ENCODE data around the gene DRD4. TPM values are rescaled to one million over a fixed set of nuclear protein-coding genes. Genes with fewer than 3 reads are reported as not detected.

Gene DRD4
- total RNA-seq, 2 donors from 2014 or later = 0.69 to 0.79 TPM

DNA sequence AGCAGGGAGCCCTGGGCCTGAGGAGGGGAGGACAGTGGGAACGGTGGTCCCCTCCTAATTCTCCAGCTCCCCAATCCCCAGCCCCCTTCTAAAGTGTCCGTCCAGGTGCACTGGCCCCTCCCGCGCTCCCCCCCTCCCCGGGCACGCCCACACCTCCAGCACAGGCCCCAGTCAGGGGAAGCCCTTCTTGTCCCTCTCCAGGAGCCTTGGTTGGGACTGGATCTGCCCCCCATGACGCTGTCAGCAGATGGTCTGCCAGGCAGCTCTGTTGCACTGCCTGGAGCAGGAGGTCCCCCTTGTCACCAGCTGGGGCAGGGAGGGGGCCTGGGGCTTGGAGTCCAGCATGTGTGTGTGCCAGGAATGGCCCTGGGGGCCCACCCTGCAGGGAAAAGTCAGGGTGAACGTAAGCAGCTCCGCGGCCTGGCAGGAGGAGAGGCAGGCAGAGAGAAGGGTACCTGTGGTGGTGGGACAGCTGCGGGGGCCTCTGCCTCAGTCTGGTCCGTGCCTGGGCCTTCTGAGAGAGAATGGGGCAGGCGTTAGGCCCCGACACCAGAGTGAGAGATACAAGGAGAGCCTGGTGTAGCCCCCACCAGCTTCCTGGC lies 22.9 kb upstream of the DRD4 start:
- Histone ChIP-seq H3K9ac (ENCODE audit: low read depth in 2 of 2, low read length in 2 of 2) (peak overlapping the region; percentile 50 to 78), H3K27me3 (no peaks in the 10 kb centered on the region), H3K4me3 (peak overlapping the region; percentile 8), H3K36me3 (peaks cover 11% of the 10 kb centered on the region), H3K9me3 (no peaks in the 10 kb centered on the region), H3K27ac (peak overlapping the region; percentile 95), H3K4me1 (peaks cover 41% of the 10 kb centered on the region)
- no peak for TF ChIP-seq CTCF (IDR thresholded peaks at IDR 0.05)
- intact Hi-C loops (cut with DNase I) = no loop called here
- no peak for DNase-seq

GRCh38 chr11:614623-615503 lies 22.2 kb upstream of the DRD4 start:
- intact Hi-C loops (cut with DNase I) = loop anchor here (5.0 kb wide), 1 partner anchor 38 kb away; the partner anchor contains the start of gene PHRF1
- Histone ChIP-seq H3K4me3 (peak overlapping the region; percentile 69), H3K9me3 (no peaks in the 10 kb centered on the region), H3K27ac (peak overlapping the region; percentile 95), H3K36me3 (peaks cover 11% of the 10 kb centered on the region), H3K9ac (ENCODE audit: low read depth in 2 of 2, low read length in 2 of 2) (peak overlapping the region; percentile 64 to 92), H3K27me3 (no peaks in the 10 kb centered on the region), H3K4me1 (peaks cover 41% of the 10 kb centered on the region)
- DNase-seq = no peak
- TF ChIP-seq CTCF (IDR thresholded peaks at IDR 0.05) = no peak

GRCh38 chr11:615504-616319 lies 21.4 kb upstream of the DRD4 start, which contains the start of gene IRF7:
TSS of gene IRF7 (minus strand) at chr11:615950. CDS start at chr11:615364, 586 bp downstream.
- Histone ChIP-seq H3K9me3 (no peaks in the 10 kb centered on the region), H3K27me3 (no peaks in the 10 kb centered on the region), H3K4me1 (peaks cover 41% of the 10 kb centered on the region), H3K27ac (peak within 1 kb of the TSS; percentile 95), H3K9ac (ENCODE audit: low read depth in 2 of 2, low read length in 2 of 2) (peak within 1 kb of the TSS; percentile 64 to 92), H3K4me3 (peak within 1 kb of the TSS; percentile 69), H3K36me3 (peaks cover 11% of the 10 kb centered on the region)
- peak; percentile 97 for DNase-seq
- intact Hi-C loops (cut with DNase I) = loop anchor here (5.0 kb wide), 1 partner anchor 38 kb away; the partner anchor contains the start of gene PHRF1
- no peak for TF ChIP-seq CTCF (IDR thresholded peaks at IDR 0.05)

DNA sequence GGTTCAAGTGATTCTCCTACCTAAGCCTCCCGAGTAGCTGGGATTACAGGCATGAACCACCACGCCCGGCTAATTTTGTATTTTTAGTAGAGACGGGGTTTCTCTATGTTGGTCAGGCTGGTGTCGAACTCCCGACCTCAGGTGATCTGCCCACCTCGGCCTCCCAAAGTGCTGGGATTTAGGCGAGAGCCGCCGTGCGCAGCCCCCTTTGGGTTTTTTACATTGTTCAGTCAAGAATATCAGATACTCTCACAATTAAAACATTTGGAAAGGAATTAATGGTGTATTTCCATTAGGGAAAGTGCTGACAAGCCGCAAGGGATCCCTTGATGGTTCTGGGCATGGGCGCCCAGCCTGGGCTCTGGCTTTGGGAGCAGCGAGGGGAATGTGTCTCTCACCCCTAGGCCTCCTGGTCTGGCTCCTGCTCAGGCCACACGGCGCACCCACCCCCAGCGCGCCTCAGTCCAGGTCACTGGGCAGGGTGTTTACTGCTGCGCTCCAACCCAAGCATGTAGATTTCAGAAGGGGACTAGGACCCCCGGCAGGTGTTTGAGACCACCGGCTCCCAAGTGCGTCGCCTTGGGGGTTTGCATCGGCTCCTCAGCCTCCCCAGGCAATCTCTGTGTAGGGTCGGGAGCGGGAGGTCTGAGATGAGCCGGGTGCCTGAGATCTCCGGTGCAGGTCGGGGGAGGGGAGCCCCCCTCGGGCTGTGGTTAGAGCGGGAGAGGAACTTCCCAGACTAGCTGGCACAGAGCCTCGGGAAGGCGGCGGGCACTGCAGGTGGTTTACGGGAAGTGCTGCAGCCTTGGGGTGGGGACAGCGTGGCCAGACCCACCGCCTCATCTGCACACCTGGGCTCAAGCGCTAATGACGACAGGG lies 20.5 kb upstream of the DRD4 start:
- Histone ChIP-seq H3K27ac (peak overlapping the region; percentile 95), H3K9me3 (no peaks in the 10 kb centered on the region), H3K27me3 (no peaks in the 10 kb centered on the region), H3K36me3 (peaks cover 11% of the 10 kb centered on the region), H3K9ac (ENCODE audit: low read depth in 2 of 2, low read length in 2 of 2) (no peak overlapping the region), H3K4me3 (peak overlapping the region; percentile 69), H3K4me1 (peaks cover 40% of the 10 kb centered on the region)
- intact Hi-C loops (cut with DNase I) = loop anchor here (5.0 kb wide), 1 partner anchor 39 kb away; the partner anchor contains the start of gene PHRF1
- DNase-seq = no peak
- no peak for TF ChIP-seq CTCF (IDR thresholded peaks at IDR 0.05)
